HEK293 (cell line): ENCODE measurements around the gene MLLT10.

Experiments used
- CTCF ChIA-PET: fragments of 350-600 bp; formaldehyde crosslinking; extraction: SDS; loops from one replicate; lab custom pipeline; 2021; ENCODE audit warnings: antibody characterized with exemption; lab: Yijun Ruan, JAX
- POLR2A ChIA-PET: fragments of 300-600 bp; formaldehyde crosslinking; extraction: SDS; loops from one replicate; lab custom pipeline; 2020; ENCODE audit warnings: antibody characterized with exemption, inconsistent platforms; lab: Yijun Ruan, JAX
- H3K27ac ChIP-seq: fragments of 200-500 bp; sonication (Bioruptor generic); 2 replicates; pipeline ENCODE4 v1.5.1; 2014; ENCODE audit warnings: low read depth, low read length, control low read depth, inconsistent platforms; ENCODE audit errors: extremely low read depth
- H3K36me3 ChIP-seq, 2 experiments: fragments of 200-500 bp in 1 of 2; sonication (Bioruptor generic) in 1 of 2; 1 replicate in 1 of 2; 2 replicates in 1 of 2; pipeline ENCODE4 v1.5.1; 2014 to 2017; ENCODE audit warnings: inconsistent platforms in 2 of 2, low read length in 2 of 2; ENCODE audit not compliant: control insufficient read depth in 2 of 2, insufficient read depth in 1 of 2
- H3K4me1 ChIP-seq: fragments of 200-500 bp; sonication (Bioruptor generic); 2 replicates; pipeline ENCODE4 v1.5.1; 2014; ENCODE audit warnings: mild to moderate bottlenecking, low read length, inconsistent platforms; ENCODE audit not compliant: control insufficient read depth, insufficient read depth
- H3K4me3 ChIP-seq: 2 replicates; pipeline ENCODE4 v1.5.1; 2011; ENCODE audit warnings: low read depth, mild to moderate bottlenecking, control low read depth, low read length, moderate library complexity
- H3K9me3 ChIP-seq: fragments of 200-500 bp; sonication (Bioruptor generic); 2 replicates; pipeline ENCODE4 v1.5.1; 2014; ENCODE audit warnings: low read depth, low read length, inconsistent platforms; ENCODE audit not compliant: control insufficient read depth, insufficient read depth
- PRDM1 ChIP-seq: fragments of 450-650 bp; formaldehyde crosslinking; IDR thresholded peaks from 2 replicates; pipeline ENCODE4; 2016; ENCODE audit warnings: missing biosample characterization, missing genetic modification characterization
- SCRT1 ChIP-seq: fragments of 450-650 bp; formaldehyde crosslinking; IDR thresholded peaks from 2 replicates; pipeline ENCODE4 v1.5.1; 2016; ENCODE audit warnings: missing biosample characterization, missing genetic modification characterization, borderline replicate concordance
- TRIM28 ChIP-seq: IDR thresholded peaks from 2 replicates; pipeline ENCODE4 v1.6.1; 2011; ENCODE audit warnings: low read length, control low read depth, borderline replicate concordance
- ZBTB17 ChIP-seq: fragments of 450-650 bp; formaldehyde crosslinking; IDR thresholded peaks from 2 replicates; pipeline ENCODE4 v1.5.1; 2016; ENCODE audit warnings: missing biosample characterization, missing genetic modification characterization
- ZIC2 ChIP-seq: fragments of 450-650 bp; formaldehyde crosslinking; IDR thresholded peaks from 2 replicates; pipeline ENCODE4 v1.5.1; 2016; ENCODE audit warnings: missing biosample characterization, missing genetic modification characterization
- ZNF341 ChIP-seq: fragments of 450-650 bp; formaldehyde crosslinking; IDR thresholded peaks from 2 replicates; pipeline ENCODE4; 2016; ENCODE audit warnings: low read depth, missing biosample characterization, missing genetic modification characterization
- ZNF558 ChIP-seq: fragments of 450-650 bp; formaldehyde crosslinking; IDR thresholded peaks from 2 replicates; pipeline ENCODE4 v1.5.1; 2016; ENCODE audit warnings: missing biosample characterization, missing genetic modification characterization
- ZNF600 ChIP-seq: fragments of 450-650 bp; formaldehyde crosslinking; IDR thresholded peaks from 2 replicates; pipeline ENCODE4 v1.5.1; 2016; ENCODE audit warnings: missing biosample characterization, missing genetic modification characterization
- ZNF624 ChIP-seq: fragments of 450-650 bp; formaldehyde crosslinking; IDR thresholded peaks from 2 replicates; pipeline ENCODE4 v1.5.1; 2017; ENCODE audit warnings: missing biosample characterization, missing genetic modification characterization
- ZNF830 ChIP-seq: fragments of 450-650 bp; IDR thresholded peaks from 2 replicates; pipeline ENCODE4 v1.5.0; 2018; ENCODE audit warnings: missing biosample characterization, missing genetic modification characterization, low read depth, mild to moderate bottlenecking, moderate library complexity
- ZSCAN30 ChIP-seq: fragments of 450-650 bp; IDR thresholded peaks from 2 replicates; pipeline ENCODE4 v1.5.1; 2018; ENCODE audit warnings: missing biosample characterization, mild to moderate bottlenecking, missing genetic modification characterization, moderate library complexity
- TF ChIP-seq, protein P1 (sequence below): fragments of 450-650 bp; formaldehyde crosslinking; IDR thresholded peaks from 2 replicates; pipeline ENCODE4 v1.5.1; 2017; ENCODE audit warnings: missing biosample characterization, missing genetic modification characterization
- TF ChIP-seq, protein P2 (sequence below): fragments of 450-650 bp; formaldehyde crosslinking; IDR thresholded peaks from 2 replicates; pipeline ENCODE4 v1.5.1; 2017; ENCODE audit warnings: missing biosample characterization, mild to moderate bottlenecking, missing genetic modification characterization, moderate library complexity
- TF ChIP-seq, protein P3 (sequence below): fragments of 450-650 bp; formaldehyde crosslinking; IDR thresholded peaks from 2 replicates; pipeline ENCODE4 v1.5.1; 2016; ENCODE audit warnings: missing biosample characterization, missing genetic modification characterization
- TF ChIP-seq, protein P4 (sequence below): IDR thresholded peaks from 2 replicates; pipeline ENCODE4 v1.6.1; 2011; ENCODE audit warnings: mild to moderate bottlenecking, low read depth, low read length, borderline replicate concordance
- TF ChIP-seq, protein P5 (sequence below): fragments of 450-650 bp; formaldehyde crosslinking; IDR thresholded peaks from 2 replicates; pipeline ENCODE4 v1.5.1; 2016; ENCODE audit warnings: missing biosample characterization, missing genetic modification characterization

MLLT10 gene

DNA sequence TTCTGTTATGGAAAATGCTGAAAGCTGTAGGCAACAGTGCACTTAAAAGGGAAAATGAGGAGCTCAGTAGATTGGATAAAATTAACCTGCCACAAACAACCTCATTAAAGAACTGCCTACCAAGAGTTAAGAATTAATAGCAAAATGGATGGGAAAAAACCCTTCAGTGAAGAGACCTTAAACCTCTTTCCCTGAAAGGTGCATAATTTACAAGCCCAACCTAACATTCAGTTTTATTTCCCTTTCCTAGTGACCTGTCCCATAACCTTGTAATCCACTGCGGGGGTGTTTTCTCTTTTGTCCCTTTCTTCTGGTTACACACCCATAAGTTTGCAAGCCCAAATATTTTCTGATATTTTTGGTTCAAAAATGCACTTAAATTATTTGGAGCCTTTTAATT lies 30.5 kb upstream of the MLLT10 start:
- H3K9me3 ChIP-seq: no peaks in the 10 kb centered on the region
- H3K27ac ChIP-seq: no peak overlapping the region
- H3K4me1 ChIP-seq: peaks cover 15% of the 10 kb centered on the region
- H3K4me3 ChIP-seq: no peak overlapping the region
- H3K36me3 ChIP-seq: no peaks in the 10 kb centered on the region
- ChIA-PET CTCF (interaction anchor here (1.0 kb wide), 1 partner anchor 9 kb away, joined by 3 read pairs; no protein-coding TSS in a partner anchor), POLR2A (interaction anchor here (0.5 kb wide), 1 partner anchor 101 kb away, joined by 5 read pairs; no protein-coding TSS in a partner anchor)
- TF ChIP-seq, protein P1, sequence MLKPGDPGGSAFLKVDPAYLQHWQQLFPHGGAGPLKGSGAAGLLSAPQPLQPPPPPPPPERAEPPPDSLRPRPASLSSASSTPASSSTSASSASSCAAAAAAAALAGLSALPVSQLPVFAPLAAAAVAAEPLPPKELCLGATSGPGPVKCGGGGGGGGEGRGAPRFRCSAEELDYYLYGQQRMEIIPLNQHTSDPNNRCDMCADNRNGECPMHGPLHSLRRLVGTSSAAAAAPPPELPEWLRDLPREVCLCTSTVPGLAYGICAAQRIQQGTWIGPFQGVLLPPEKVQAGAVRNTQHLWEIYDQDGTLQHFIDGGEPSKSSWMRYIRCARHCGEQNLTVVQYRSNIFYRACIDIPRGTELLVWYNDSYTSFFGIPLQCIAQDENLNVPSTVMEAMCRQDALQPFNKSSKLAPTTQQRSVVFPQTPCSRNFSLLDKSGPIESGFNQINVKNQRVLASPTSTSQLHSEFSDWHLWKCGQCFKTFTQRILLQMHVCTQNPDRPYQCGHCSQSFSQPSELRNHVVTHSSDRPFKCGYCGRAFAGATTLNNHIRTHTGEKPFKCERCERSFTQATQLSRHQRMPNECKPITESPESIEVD (tag by site-specific recombination): peak; percentile 53; the same call in 1 of the 2 replicates
- no peak for TF ChIP-seq ZNF624
- TF ChIP-seq, protein P2, sequence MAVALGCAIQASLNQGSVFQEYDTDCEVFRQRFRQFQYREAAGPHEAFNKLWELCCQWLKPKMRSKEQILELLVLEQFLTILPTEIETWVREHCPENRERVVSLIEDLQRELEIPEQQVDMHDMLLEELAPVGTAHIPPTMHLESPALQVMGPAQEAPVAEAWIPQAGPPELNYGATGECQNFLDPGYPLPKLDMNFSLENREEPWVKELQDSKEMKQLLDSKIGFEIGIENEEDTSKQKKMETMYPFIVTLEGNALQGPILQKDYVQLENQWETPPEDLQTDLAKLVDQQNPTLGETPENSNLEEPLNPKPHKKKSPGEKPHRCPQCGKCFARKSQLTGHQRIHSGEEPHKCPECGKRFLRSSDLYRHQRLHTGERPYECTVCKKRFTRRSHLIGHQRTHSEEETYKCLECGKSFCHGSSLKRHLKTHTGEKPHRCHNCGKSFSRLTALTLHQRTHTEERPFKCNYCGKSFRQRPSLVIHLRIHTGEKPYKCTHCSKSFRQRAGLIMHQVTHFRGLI: peak; percentile 75
- TF ChIP-seq ZNF830 (tag by site-specific recombination): no peak
- TF ChIP-seq PRDM1: 0 out of 2 replicates have a peak, but pooled peaks have one; percentile 11
- TF ChIP-seq SCRT1 (tag by site-specific recombination): no peak
- TF ChIP-seq, protein P3, sequence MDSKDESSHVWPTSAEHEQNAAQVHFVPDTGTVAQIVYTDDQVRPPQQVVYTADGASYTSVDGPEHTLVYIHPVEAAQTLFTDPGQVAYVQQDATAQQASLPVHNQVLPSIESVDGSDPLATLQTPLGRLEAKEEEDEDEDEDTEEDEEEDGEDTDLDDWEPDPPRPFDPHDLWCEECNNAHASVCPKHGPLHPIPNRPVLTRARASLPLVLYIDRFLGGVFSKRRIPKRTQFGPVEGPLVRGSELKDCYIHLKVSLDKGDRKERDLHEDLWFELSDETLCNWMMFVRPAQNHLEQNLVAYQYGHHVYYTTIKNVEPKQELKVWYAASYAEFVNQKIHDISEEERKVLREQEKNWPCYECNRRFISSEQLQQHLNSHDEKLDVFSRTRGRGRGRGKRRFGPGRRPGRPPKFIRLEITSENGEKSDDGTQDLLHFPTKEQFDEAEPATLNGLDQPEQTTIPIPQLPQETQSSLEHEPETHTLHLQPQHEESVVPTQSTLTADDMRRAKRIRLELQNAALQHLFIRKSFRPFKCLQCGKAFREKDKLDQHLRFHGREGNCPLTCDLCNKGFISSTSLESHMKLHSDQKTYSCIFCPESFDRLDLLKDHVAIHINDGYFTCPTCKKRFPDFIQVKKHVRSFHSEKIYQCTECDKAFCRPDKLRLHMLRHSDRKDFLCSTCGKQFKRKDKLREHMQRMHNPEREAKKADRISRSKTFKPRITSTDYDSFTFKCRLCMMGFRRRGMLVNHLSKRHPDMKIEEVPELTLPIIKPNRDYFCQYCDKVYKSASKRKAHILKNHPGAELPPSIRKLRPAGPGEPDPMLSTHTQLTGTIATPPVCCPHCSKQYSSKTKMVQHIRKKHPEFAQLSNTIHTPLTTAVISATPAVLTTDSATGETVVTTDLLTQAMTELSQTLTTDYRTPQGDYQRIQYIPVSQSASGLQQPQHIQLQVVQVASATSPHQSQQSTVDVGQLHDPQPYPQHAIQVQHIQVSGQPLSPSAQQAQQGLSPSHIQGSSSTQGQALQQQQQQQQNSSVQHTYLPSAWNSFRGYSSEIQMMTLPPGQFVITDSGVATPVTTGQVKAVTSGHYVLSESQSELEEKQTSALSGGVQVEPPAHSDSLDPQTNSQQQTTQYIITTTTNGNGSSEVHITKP (tag by site-specific recombination): 0 out of 2 replicates have a peak, but pooled peaks have one; percentile 28
- no peak for TF ChIP-seq ZNF558

DNA sequence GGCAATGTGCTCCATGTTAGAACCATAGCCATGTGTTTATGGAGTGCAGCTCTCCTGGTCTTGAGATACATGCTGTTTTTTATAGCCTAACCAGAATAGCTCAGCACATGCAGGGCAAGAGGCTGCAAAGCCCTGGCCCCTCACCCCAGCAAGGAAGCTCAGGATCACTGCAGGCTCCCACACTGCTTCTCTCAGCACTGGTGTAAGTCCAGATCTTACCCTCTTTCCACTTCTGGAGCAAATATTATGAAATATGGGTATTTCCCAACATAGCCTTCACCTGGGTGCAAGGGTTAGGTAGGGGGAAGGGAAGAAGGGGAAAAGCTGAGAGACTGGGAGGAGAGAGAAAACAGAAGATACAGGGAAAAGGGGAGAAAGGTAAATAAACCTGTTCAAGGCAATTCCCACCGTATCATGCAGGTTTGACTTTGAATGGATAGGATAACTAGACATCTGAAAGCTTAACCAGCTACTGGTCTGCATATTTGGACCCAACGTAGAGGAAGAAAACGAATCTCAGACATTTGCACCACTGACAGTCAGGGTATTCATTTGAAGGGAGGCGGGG lies 28.2 kb upstream of the MLLT10 start:
- no peak overlapping the region for H3K4me3 ChIP-seq
- no peaks in the 10 kb centered on the region for H3K9me3 ChIP-seq
- POLR2A ChIA-PET: interaction anchor here (0.9 to 1.5 kb wide), 4 partner anchors 9 to 11 kb away, joined by 3 to 5 read pairs (median 4); no protein-coding TSS in a partner anchor
- CTCF ChIA-PET: interaction anchor here (1.0 kb wide), 1 partner anchor 9 kb away, joined by 5 read pairs; no protein-coding TSS in a partner anchor
- H3K27ac ChIP-seq: no peak overlapping the region; the same call in 1 of the 2 replicates
- peaks cover 15% of the 10 kb centered on the region for H3K4me1 ChIP-seq
- TF ChIP-seq, protein P4, sequence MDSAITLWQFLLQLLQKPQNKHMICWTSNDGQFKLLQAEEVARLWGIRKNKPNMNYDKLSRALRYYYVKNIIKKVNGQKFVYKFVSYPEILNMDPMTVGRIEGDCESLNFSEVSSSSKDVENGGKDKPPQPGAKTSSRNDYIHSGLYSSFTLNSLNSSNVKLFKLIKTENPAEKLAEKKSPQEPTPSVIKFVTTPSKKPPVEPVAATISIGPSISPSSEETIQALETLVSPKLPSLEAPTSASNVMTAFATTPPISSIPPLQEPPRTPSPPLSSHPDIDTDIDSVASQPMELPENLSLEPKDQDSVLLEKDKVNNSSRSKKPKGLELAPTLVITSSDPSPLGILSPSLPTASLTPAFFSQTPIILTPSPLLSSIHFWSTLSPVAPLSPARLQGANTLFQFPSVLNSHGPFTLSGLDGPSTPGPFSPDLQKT: no peak
- TF ChIP-seq TRIM28 (0 out of 2 replicates have a peak, but pooled peaks have one; percentile 61), ZBTB17 (tag by site-specific recombination) (peak; percentile 23; the same call in 1 of the 2 replicates), ZNF341 (tag by site-specific recombination) (peak; percentile 26; the same call in 1 of the 2 replicates), ZIC2 (tag by site-specific recombination) (peak; percentile 75), ZSCAN30 (tag by site-specific recombination) (0 out of 2 replicates have a peak, but pooled peaks have one; percentile 51), ZNF600 (tag by site-specific recombination) (peak; percentile 21; the same call in 1 of the 2 replicates)
- TF ChIP-seq, protein P5, sequence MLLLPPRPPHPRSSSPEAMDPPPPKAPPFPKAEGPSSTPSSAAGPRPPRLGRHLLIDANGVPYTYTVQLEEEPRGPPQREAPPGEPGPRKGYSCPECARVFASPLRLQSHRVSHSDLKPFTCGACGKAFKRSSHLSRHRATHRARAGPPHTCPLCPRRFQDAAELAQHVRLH (tag by site-specific recombination): no peak
- H3K36me3 ChIP-seq: no peaks in the 10 kb centered on the region
